ENCODE measurements around the gene PHF8. TPM values are rescaled to one million over a fixed set of nuclear protein-coding genes. Genes with fewer than 3 reads are reported as not detected.

Gene PHF8
- total RNA-seq, 1 donor, result 18.1 TPM

DNA sequence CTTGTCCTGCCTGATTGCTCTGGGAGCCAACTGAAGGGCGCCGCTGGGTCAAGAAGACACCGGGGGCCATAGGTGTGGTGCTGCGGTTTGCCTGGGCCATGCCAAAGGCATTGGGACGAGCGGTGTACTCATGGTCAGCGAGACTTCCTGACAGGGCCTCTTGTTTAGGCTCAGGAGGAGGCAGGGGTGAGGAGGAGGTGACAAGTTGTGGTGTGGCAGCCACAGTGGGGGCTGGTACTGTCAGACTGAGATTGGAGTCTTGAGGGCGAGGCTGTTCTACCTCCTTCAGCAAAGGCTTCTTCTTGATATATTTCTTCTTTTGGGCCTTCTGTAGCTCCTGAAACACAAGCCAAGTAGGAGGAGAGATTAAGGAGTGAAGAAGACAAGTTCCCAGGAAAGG, 104.1 kb downstream of the PHF8 start:
- H3K27ac ChIP-seq (ENCODE audit: low read depth, low read length), result no peak overlapping the region
- TF ChIP-seq, protein P1, sequence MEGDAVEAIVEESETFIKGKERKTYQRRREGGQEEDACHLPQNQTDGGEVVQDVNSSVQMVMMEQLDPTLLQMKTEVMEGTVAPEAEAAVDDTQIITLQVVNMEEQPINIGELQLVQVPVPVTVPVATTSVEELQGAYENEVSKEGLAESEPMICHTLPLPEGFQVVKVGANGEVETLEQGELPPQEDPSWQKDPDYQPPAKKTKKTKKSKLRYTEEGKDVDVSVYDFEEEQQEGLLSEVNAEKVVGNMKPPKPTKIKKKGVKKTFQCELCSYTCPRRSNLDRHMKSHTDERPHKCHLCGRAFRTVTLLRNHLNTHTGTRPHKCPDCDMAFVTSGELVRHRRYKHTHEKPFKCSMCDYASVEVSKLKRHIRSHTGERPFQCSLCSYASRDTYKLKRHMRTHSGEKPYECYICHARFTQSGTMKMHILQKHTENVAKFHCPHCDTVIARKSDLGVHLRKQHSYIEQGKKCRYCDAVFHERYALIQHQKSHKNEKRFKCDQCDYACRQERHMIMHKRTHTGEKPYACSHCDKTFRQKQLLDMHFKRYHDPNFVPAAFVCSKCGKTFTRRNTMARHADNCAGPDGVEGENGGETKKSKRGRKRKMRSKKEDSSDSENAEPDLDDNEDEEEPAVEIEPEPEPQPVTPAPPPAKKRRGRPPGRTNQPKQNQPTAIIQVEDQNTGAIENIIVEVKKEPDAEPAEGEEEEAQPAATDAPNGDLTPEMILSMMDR (IDR thresholded peaks at IDR 0.05; ENCODE audit: extremely low read depth, low read depth, low read length), result no peak
- H3K27me3 ChIP-seq (ENCODE audit: insufficient read depth, low read length), result no peaks in the 10 kb centered on the region
- H3K4me2 ChIP-seq (ENCODE audit: insufficient read depth, low read length), result no peak overlapping the region
- no peaks in the 10 kb centered on the region for H3K9me3 ChIP-seq (ENCODE audit: low read depth, low read length)
- H3K79me2 ChIP-seq (ENCODE audit: insufficient read depth, low read length), result no peaks in the 10 kb centered on the region
- H3K4me1 ChIP-seq (ENCODE audit: insufficient read depth, low read length), result no peaks in the 10 kb centered on the region
- no peak overlapping the region for H2AFZ ChIP-seq (ENCODE audit: low read length)
- no peaks in the 10 kb centered on the region for H4K20me1 ChIP-seq (ENCODE audit: insufficient read depth, low read length)
- DNase-seq (ENCODE audit: insufficient read length, low spot score, missing footprints), result no peak
- no peak overlapping the region for H3K4me3 ChIP-seq (ENCODE audit: insufficient read depth, low read length)
- peaks cover 19% of the 10 kb centered on the region for H3K36me3 ChIP-seq (ENCODE audit: insufficient read depth, low read length)

DNA sequence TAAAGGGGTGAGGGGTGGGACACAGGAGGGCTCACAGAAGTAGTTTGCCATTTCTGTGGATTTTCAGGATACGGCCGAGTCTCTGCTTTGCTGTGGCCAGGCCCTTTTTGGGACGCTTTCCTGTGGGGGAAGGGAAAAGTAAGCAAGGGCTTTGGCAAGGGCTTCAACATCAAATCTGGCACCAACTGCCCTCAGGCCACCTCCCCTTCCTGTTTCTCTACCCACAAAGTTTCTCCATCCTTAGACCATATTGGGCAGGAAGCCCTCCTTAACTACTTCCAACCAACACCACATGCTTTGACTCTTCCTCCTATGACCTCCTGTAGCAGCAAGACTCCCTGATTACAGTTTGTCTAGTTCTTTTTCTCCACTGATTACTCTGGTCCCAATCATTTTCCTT, 105.1 kb downstream of the PHF8 start:
- H2AFZ ChIP-seq (ENCODE audit: low read length), result no peak overlapping the region
- no peak overlapping the region for H3K4me2 ChIP-seq (ENCODE audit: insufficient read depth, low read length)
- H4K20me1 ChIP-seq (ENCODE audit: insufficient read depth, low read length), result no peaks in the 10 kb centered on the region
- no peaks in the 10 kb centered on the region for H3K9me3 ChIP-seq (ENCODE audit: low read depth, low read length)
- no peaks in the 10 kb centered on the region for H3K4me1 ChIP-seq (ENCODE audit: insufficient read depth, low read length)
- H3K79me2 ChIP-seq (ENCODE audit: insufficient read depth, low read length), result no peaks in the 10 kb centered on the region
- TF ChIP-seq, protein P1 (IDR thresholded peaks at IDR 0.05; ENCODE audit: extremely low read depth, low read depth, low read length), result no peak
- H3K27ac ChIP-seq (ENCODE audit: low read depth, low read length), result no peak overlapping the region
- peaks cover 19% of the 10 kb centered on the region for H3K36me3 ChIP-seq (ENCODE audit: insufficient read depth, low read length)
- DNase-seq (ENCODE audit: insufficient read length, low spot score, missing footprints), result no peak
- H3K27me3 ChIP-seq (ENCODE audit: insufficient read depth, low read length), result no peaks in the 10 kb centered on the region
- H3K4me3 ChIP-seq (ENCODE audit: insufficient read depth, low read length), result no peak overlapping the region

DNA sequence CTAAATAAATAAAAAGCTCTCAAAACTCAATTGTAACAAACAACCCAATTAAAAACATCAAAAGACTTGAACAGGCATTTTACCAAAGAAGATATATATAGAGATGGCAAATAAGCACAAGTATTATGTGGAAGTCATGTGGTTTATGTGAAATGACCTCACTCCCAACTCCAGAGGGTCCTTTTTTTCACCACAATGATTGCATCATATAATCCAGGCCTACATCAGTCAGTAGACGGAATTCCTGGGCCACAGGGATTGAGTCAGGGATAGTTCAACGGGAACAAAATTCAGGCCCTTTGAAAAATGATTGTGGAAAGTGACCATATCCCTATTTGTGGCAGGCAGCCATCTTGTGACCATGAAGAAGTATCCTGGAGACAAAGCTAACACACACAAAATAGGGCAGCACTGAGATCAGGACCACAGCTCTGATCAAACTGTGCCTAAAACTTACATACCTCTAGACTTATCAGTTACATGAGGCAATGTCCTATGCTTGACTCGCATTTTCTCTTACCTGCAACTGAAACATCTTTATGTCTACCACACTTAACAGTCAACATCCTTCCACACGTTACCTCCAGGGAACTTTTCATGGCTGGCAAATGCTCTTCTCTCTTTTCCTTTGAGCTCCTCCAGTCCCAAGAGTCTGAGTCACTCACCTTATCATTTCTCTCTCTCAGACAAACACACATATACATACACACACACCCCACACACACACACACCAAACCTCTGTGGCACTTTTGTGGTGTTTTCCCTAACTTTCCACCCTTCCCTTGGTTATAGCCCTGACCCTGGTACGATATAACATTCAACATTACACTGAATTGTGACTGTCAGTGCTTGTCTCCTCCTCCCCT, 113.5 kb downstream of the PHF8 start:
- TF ChIP-seq, protein P1 (IDR thresholded peaks at IDR 0.05; ENCODE audit: extremely low read depth, low read depth, low read length), result no peak
- no peaks in the 10 kb centered on the region for H3K27me3 ChIP-seq (ENCODE audit: insufficient read depth, low read length)

DNA sequence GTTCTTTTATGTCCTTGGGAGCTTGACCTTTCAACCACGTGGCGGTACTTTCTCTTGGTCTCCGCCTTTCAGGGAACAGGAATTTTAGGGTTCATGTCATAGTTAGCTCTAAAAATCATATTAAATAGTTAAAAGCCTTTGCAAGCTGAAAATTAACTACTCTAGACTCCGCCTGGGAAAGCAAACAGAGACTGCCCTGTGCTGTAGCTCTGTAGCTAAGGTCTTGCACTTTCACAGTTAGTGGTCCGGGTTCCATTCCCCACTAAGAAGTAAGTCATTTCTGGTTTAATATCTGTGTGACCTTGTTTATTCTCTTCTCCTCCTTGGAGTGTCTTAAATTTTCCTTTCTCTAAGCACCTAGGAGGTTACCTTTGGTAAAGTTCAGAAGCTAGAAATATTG, 118.2 kb downstream of the PHF8 start:
- no peak overlapping the region for H3K4me2 ChIP-seq (ENCODE audit: insufficient read depth, low read length)
- no peaks in the 10 kb centered on the region for H3K4me1 ChIP-seq (ENCODE audit: insufficient read depth, low read length)
- no peaks in the 10 kb centered on the region for H4K20me1 ChIP-seq (ENCODE audit: insufficient read depth, low read length)
- no peak for DNase-seq (ENCODE audit: insufficient read length, low spot score, missing footprints)
- H2AFZ ChIP-seq (ENCODE audit: low read length), result no peak overlapping the region
- no peak overlapping the region for H3K27ac ChIP-seq (ENCODE audit: low read depth, low read length)
- H3K9me3 ChIP-seq (ENCODE audit: low read depth, low read length), result no peaks in the 10 kb centered on the region
- H3K36me3 ChIP-seq (ENCODE audit: insufficient read depth, low read length), result no peaks in the 10 kb centered on the region
- TF ChIP-seq, protein P1 (IDR thresholded peaks at IDR 0.05; ENCODE audit: extremely low read depth, low read depth, low read length), result no peak
- H3K27me3 ChIP-seq (ENCODE audit: insufficient read depth, low read length), result no peaks in the 10 kb centered on the region
- no peak overlapping the region for H3K4me3 ChIP-seq (ENCODE audit: insufficient read depth, low read length)
- H3K79me2 ChIP-seq (ENCODE audit: insufficient read depth, low read length), result no peaks in the 10 kb centered on the region

More for the DNA sequence above, 113.5 kb downstream of the PHF8 start:
- Histone ChIP-seq H4K20me1 (ENCODE audit: insufficient read depth, low read length) (no peaks in the 10 kb centered on the region), H3K4me3 (ENCODE audit: insufficient read depth, low read length) (no peak overlapping the region), H3K27ac (ENCODE audit: low read depth, low read length) (peak overlapping the region; percentile 57), H3K4me1 (ENCODE audit: insufficient read depth, low read length) (no peaks in the 10 kb centered on the region), H2AFZ (ENCODE audit: low read length) (no peak overlapping the region), H3K36me3 (ENCODE audit: insufficient read depth, low read length) (no peaks in the 10 kb centered on the region), H3K79me2 (ENCODE audit: insufficient read depth, low read length) (no peaks in the 10 kb centered on the region), H3K4me2 (ENCODE audit: insufficient read depth, low read length) (no peak overlapping the region), H3K9me3 (ENCODE audit: low read depth, low read length) (no peaks in the 10 kb centered on the region)
- no peak for DNase-seq (ENCODE audit: insufficient read length, low spot score, missing footprints)

Data from osteoblast (primary cell).